GM12878 (cell line): ENCODE data around the gene RHBDD1. TPM values are rescaled to one million over a fixed set of nuclear protein-coding genes. Genes with fewer than 3 reads are reported as not detected.

ENCODE experiments used
- EGR1 ChIP-seq, 2 experiments: IDR thresholded peaks; 1 replicate in 1 of 2; 2 replicates in 1 of 2; pipeline ENCODE4 v1.6.1; 2011 to 2012; ENCODE audit warnings: low read depth in 2 of 2, low read length in 2 of 2, borderline replicate concordance in 1 of 2, mild to moderate bottlenecking in 1 of 2, moderate library complexity in 1 of 2
- GATAD2B ChIP-seq: fragments of 450-650 bp; conservative IDR thresholded peaks from 2 replicates; pipeline ENCODE4 v1.6.1; 2017; ENCODE audit warnings: low read depth, mild to moderate bottlenecking, moderate library complexity
- IKZF1 ChIP-seq: fragments of 450-650 bp; conservative IDR thresholded peaks from 2 replicates; pipeline ENCODE4 v1.6.1; 2017; ENCODE audit warnings: antibody characterized with exemption, mild to moderate bottlenecking
- SIN3A ChIP-seq: IDR thresholded peaks from 2 replicates; pipeline ENCODE4 v1.6.1; 2012; ENCODE audit warnings: low read depth, low read length, improper control_type of control experiment
- TCF3 ChIP-seq: IDR thresholded peaks from 2 replicates; pipeline ENCODE4 v1.6.1; 2012; ENCODE audit warnings: low read depth, mild to moderate bottlenecking, low read length, borderline replicate concordance; ENCODE audit not compliant: insufficient read depth
- polyA plus RNA-seq, 11 experiments: library from polyadenylated mRNA; depleted of rRNA in 4 of 11; unstranded in 6 of 11; stranded (reverse) in 5 of 11; fragments of >200 nt; fragmentation: Nextera tagmentation in 4 of 11; fragmentation: Illumina TruSeq in 1 of 11; extraction: Ambion mirVana in 4 of 11; extraction: Trizol in 1 of 11; gene quantifications; 1 replicate in 1 of 11; 2 replicates in 10 of 11; pipeline versions ENCODE4 v1.2.1 to v1.2.3, GENCODE V29; 2011 to 2016; ENCODE audit warnings: inconsistent platforms in 2 of 11, missing spikeins in 2 of 11, low read depth in 1 of 11
- total RNA-seq, 4 experiments: library from RNA; depleted of rRNA in 3 of 4; stranded (reverse); fragments of >200 nt in 3 of 4; fragmentation: Illumina TruSeq in 1 of 4; extraction: Trizol in 1 of 4; gene quantifications; 2 replicates each; pipeline versions ENCODE4 v1.2.1 to v1.2.3, GENCODE V29; 2013 to 2021
- TF ChIP-seq, protein P1 (sequence below): fragments of 450-650 bp; IDR thresholded peaks from 2 replicates; pipeline ENCODE4 v1.6.1; 2017; ENCODE audit warnings: borderline replicate concordance
- TF ChIP-seq, protein P2 (sequence below): fragments of 450-650 bp; IDR thresholded peaks from 2 replicates; pipeline ENCODE4 v1.6.1; 2017; ENCODE audit warnings: mild to moderate bottlenecking
- TF ChIP-seq, protein P3 (sequence below): fragments of 150-350 bp; IDR thresholded peaks from 2 replicates; pipeline ENCODE4 v1.6.1; 2014; ENCODE audit warnings: mild to moderate bottlenecking, low read depth, low read length

The RHBDD1 gene
- total and polyA plus RNA-seq, 10 of the 15 experiments (the other 5 are each of a cell fraction or from before 2014, with no cell fraction given): 7.1 to 36.4 (median 14.7) TPM

DNA sequence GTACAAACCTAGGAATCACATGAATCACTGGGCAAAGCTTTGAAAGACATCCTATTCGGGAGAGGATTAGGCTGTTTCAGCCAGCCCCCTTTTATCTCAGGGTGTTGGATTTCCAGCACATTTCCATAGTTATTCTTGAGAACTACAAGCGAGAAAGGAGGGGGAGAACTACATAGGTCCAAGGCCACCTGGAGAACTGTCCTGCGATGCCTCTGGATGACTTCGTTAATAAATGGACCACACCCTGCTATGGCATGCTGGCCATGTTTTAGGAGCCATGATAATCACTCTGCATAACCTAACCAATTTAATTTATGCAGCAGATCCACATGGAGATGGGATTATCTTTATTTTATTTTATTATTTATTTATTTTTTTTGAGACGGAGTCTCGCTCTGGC, 29.9 kb downstream of the RHBDD1 start (continued):
- TF ChIP-seq, protein P1, sequence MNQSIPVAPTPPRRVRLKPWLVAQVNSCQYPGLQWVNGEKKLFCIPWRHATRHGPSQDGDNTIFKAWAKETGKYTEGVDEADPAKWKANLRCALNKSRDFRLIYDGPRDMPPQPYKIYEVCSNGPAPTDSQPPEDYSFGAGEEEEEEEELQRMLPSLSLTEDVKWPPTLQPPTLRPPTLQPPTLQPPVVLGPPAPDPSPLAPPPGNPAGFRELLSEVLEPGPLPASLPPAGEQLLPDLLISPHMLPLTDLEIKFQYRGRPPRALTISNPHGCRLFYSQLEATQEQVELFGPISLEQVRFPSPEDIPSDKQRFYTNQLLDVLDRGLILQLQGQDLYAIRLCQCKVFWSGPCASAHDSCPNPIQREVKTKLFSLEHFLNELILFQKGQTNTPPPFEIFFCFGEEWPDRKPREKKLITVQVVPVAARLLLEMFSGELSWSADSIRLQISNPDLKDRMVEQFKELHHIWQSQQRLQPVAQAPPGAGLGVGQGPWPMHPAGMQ: no peak
- TF ChIP-seq SIN3A: no peak
- TF ChIP-seq, protein P2, sequence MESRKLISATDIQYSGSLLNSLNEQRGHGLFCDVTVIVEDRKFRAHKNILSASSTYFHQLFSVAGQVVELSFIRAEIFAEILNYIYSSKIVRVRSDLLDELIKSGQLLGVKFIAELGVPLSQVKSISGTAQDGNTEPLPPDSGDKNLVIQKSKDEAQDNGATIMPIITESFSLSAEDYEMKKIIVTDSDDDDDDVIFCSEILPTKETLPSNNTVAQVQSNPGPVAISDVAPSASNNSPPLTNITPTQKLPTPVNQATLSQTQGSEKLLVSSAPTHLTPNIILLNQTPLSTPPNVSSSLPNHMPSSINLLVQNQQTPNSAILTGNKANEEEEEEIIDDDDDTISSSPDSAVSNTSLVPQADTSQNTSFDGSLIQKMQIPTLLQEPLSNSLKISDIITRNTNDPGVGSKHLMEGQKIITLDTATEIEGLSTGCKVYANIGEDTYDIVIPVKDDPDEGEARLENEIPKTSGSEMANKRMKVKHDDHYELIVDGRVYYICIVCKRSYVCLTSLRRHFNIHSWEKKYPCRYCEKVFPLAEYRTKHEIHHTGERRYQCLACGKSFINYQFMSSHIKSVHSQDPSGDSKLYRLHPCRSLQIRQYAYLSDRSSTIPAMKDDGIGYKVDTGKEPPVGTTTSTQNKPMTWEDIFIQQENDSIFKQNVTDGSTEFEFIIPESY: no peak
- no peak for TF ChIP-seq IKZF1
- TF ChIP-seq EGR1 (IDR thresholded peaks at IDR 0.05; ENCODE audit: borderline replicate concordance in 1 of 2, low read depth in 2 of 2, low read length in 2 of 2): no peak
- no peak for TF ChIP-seq TCF3
- no peak for TF ChIP-seq GATAD2B
- TF ChIP-seq, protein P3, sequence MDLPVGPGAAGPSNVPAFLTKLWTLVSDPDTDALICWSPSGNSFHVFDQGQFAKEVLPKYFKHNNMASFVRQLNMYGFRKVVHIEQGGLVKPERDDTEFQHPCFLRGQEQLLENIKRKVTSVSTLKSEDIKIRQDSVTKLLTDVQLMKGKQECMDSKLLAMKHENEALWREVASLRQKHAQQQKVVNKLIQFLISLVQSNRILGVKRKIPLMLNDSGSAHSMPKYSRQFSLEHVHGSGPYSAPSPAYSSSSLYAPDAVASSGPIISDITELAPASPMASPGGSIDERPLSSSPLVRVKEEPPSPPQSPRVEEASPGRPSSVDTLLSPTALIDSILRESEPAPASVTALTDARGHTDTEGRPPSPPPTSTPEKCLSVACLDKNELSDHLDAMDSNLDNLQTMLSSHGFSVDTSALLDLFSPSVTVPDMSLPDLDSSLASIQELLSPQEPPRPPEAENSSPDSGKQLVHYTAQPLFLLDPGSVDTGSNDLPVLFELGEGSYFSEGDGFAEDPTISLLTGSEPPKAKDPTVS: no peak
